Raji (cell line): ENCODE data around the gene CPEB3.

ENCODE experiments used
- POLR2A ChIP-seq: IDR thresholded peaks from 2 replicates; pipeline ENCODE4 v1.6.1; 2011; ENCODE audit warnings: low read depth, low read length, control low read depth; ENCODE audit not compliant: insufficient read depth

CPEB3 gene

DNA sequence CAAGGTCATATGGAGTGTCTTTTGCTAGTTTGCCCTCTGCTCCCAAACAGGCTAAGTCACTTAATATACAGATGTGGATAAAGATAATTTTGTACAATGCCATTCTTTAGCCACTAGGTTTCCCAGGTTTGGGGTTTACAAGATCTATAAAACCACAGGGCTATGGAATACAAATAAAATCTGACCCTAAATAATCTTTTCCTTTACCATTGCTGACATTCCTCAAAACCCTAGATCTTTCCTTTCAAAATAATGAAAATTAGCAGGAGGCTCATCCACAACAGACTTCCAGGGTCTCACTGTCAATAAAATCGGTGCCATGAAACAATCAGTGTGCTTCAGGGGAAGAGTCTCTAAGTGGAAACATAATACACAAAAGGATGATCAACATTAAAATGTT is 148.4 kb downstream of the CPEB3 start:
- TF ChIP-seq POLR2A: no peak

DNA sequence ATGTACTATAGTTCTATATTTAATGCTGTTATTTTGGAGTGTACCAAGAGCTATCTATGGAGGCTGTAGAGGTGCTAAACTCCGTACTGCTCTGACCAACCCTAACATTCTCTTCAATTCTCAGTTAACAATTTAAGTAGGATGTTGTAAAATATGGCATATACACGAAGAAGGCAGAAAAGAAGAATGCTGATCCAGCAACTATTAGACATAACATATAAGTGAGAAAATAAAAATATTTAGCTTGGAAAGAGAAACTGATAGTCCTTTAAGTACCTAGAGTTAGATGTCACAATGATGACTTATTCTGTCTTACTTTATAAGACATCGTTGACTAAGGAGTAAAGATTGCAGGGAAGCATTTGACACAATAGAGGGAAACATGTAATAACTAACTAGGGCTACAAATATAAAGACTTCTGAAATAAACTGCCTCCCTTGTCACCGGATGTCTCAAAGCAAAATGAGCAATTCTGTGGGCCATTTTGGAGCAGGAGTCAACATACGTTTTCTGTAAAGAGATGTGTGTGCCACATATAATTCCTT is 159.5 kb downstream of the CPEB3 start:
- no peak for TF ChIP-seq POLR2A

DNA sequence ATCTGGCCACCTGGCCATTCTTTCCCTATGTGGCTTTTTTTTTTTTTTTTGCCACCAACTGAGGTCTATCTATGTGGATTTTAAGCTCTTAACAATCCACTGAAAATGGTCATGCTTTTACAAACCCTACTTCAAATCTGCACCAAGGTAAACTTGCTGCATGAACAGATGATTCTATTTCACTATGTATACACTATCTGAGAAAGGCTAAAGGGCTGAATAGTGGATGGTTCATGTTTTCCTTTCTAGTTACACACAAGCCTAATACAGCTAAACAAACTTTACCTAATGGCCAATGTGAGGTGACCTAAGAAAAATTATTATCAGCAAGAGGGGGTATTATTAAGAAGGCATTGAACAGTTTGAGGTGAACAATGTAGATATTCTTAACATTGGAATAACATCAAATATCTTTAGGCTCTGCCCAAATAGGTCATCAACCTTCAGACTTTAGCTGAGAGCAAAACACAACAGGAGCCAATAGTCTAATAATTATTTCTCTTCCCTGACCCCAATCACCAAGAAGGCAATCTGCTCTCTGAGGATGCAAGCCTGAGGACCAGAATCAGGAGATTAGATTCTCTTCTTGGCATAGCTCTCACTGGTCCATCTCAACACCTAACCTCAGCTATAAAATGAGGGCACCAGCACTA is 160.1 kb downstream of the CPEB3 start:
- no peak for TF ChIP-seq POLR2A

- TF ChIP-seq POLR2A: no peak
Observed at GRCh38 chr10:92126100-92126650, 164.7 kb downstream of the CPEB3 start.

GRCh38 chr10:92125144-92125543 is 165.7 kb downstream of the CPEB3 start:
- TF ChIP-seq POLR2A: no peak

GRCh38 chr10:92124616-92125143 is 166.2 kb downstream of the CPEB3 start:
- no peak for TF ChIP-seq POLR2A

GRCh38 chr10:92124020-92124419 is 166.9 kb downstream of the CPEB3 start:
- no peak for TF ChIP-seq POLR2A

- no peak for TF ChIP-seq POLR2A
Observed at GRCh38 chr10:92122941-92123450, 167.9 kb downstream of the CPEB3 start.

- TF ChIP-seq POLR2A: no peak
Observed at GRCh38 chr10:92121686-92122492, 169.0 kb downstream of the CPEB3 start.

GRCh38 chr10:92119340-92119739 is 171.5 kb downstream of the CPEB3 start:
- TF ChIP-seq POLR2A: no peak

DNA sequence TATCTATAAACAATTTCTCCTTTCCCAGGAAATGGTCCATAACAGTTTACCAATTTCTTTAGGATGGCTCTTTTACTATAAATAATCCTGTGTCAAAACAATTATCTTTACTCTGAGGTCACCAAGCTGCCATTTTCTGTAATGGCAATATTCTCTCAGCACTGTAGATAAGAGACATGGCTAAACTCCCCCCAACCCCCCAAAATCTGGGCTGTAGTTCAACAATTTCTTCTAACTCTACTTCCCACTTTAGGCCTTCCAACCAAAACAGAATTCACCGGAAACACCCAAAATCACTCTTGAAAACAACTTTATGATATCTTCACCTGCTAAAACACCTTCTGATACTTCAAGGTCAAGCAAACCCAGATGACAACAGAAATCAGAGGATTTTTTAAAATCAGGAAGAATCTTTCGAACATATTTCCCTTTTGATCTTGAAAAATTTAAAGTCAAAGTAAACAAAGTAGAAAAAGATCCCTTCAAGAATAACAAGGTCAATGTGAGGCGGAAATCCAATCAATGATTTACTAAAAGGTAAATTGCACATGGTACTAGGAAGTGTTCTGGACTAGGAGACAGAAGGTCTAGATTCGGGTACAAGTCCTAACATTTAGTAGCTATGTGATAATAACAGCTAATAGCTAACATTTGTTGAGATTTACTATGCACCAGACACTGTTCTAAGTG is 176.8 kb downstream of the CPEB3 start:
- TF ChIP-seq POLR2A: no peak

DNA sequence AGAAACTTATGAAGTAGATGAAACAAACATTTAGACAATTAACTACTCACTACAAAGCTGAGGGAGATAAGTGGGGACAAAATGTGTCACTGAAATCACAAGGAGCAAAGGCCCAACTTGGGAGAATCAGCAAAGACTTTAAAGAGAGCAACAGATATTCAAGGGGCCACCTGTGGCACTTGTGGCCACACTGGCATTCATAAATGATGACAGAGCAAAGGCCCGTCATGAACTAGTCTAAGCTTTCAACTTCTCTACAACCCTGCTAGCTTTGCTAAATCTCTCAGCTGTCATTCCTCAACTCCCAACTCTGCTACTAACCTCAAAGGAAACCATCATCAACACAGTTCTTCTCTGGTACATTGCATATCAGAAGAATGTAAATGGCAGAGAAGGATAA is 178.4 kb downstream of the CPEB3 start:
- TF ChIP-seq POLR2A: no peak

GRCh38 chr10:92111336-92111939 is 179.4 kb downstream of the CPEB3 start:
- no peak for TF ChIP-seq POLR2A

DNA sequence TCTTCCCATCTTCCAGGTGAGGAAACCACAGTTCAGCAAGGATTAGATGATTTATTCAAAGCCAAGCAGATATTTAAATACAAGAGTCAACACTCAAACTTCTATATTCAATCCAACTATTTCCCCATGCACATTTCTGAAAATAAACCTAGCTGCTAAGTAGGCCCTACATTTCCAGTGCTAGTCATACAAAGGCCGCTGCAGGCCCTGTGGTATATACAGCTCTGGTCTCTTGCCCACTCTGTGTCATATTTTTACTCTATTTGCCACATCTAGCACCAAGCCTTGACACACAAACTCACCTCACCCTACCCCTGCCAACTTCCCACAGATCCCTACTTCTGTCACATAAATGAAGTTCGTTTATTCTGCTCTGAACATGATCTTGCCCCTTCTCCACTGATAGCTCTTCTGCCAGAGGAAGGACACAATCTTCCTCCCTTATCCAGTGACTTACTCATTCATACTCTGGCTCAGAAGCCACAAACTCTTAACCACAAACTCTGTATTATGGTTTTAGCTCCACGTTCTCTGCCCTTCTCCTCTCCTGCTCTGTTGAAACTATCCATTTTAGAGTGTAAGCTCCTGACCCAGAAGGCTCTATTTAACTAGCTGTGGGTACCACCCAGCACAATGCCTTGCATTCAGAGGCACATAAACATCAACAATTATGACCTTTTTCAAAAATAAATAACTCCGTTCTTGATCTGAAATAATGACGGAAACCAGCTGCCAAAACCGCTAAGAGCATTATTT is 180.7 kb downstream of the CPEB3 start:
- no peak for TF ChIP-seq POLR2A
